NCI-H748 (cell line): ENCODE results near the gene TTN.

Experiments
- DNase-seq: peaks from one replicate; lab custom pipeline; 2025; ENCODE audit not compliant: unreplicated experiment; lab: John Stamatoyannopoulos, UW

Gene TTN

GRCh38 chr2:178506524-178506923 is 300.7 kb downstream of the TTN start:
- no peak for DNase-seq

- no peak for DNase-seq
Observed at GRCh38 chr2:178506101-178506500, 301.1 kb downstream of the TTN start.

DNA sequence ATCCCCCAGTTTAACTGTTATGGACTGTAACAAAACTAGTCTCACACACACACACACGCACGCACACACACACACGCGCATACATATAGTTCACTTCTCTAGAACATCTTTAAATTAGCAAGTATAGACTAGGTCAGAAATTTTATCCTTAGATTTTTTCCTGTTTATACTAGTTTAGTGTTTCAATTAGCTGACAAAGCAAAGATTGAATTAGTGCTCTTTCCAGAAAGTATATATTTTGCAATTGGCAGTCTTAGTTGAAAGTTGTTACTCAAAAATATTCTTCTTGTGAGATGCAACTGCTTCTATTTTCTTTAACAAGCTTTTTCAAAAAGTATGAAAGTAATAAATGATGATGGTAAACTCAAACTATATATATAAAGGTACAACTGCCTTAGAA is 304.5 kb downstream of the TTN start:
- no peak for DNase-seq

DNA sequence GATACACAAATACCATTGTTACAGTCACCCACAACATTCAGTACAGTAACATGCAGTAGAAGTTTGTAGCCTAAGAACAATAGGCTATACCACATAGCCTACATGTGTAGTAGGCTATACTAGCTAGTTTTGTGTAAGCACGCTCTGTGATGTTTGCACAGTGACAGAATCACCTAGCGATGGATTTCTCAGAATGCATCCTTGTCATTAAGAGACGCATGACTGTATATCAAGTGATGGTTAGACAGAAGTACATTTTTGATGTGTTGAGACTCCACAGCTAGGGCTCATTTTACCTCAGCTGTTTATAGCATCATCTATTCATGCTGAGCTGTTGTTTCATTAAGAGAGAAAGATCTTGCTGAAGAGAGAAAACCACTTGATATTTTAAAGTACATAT is 307.6 kb downstream of the TTN start:
- no peak for DNase-seq

DNA sequence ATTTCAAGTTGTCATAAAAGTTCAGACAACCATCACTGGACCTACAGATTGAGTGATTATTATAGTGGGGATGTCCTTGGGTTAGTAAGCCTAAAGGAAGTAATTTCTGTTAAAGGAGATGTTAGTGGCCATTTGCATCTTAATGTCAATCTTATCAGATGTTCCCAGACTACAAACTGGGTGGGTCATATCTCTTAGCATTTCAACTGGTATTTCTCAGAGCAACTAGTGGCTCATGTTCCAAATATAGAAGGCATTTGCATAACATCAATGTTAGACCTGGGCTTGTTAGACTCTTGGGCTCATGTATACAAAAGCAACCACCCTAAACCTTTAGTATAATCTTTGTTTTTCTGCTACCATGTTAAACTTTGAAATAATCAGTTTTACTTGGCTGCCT is 309.1 kb downstream of the TTN start:
- DNase-seq = no peak

GRCh38 chr2:178496049-178496448 is 311.2 kb downstream of the TTN start:
- no peak for DNase-seq

- no peak for DNase-seq
Observed at GRCh38 chr2:178491612-178492011, 315.6 kb downstream of the TTN start.

DNA sequence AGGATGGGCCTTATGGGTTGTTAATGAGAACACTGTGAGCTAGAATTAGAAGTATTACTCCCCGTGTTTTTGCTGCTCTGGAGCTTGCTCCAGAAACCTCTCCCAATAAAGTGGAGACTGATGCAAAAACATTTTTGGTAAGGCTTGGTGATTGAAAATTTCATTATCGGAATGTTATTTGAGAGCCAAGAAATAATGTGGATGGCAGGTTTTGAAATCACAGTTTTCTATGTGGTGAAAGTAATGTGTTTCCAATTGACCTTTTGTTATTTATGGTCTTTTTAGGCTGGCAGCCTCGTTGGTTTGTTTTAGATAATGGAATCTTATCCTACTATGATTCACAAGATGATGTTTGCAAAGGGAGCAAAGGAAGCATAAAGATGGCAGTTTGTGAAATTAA is 321.9 kb downstream of the TTN start:
- DNase-seq = no peak

DNA sequence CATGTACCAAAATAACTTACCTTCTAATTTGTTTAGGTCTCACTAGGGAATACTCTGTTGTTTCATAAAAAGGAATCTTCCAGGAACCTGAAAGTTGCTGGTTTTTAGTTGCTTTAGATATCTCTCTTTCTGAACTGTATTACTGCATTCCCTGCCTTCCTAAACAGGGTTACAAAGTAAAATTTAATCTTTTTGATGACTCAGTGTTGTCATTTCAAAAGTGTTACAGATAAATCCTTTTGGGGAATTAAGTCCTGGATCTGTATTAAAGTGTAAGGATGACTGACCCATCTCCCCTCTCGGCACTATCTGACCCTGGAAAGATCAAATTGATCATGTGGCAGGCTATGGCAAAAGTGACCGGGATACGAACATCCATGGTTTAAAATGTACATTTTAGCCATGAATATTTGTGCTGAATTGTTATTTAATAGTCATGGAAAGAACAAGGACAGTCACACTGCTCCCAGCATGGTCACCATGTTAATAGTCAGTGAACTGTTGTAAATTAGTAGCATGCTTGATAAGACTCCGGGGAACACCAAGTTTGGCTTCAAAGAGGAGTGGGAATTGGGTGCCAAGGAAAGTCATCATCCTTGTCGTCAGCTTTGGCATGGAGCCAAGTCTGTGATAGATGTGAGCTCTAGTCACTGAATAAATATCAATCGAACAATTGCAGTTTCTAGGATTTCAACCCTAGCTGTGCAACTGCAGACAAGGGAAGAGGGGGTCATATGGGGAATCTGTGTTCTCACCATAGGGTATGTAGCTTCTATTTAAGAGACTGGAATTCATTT is 322.8 kb downstream of the TTN start:
- DNase-seq = peak; percentile 86

DNA sequence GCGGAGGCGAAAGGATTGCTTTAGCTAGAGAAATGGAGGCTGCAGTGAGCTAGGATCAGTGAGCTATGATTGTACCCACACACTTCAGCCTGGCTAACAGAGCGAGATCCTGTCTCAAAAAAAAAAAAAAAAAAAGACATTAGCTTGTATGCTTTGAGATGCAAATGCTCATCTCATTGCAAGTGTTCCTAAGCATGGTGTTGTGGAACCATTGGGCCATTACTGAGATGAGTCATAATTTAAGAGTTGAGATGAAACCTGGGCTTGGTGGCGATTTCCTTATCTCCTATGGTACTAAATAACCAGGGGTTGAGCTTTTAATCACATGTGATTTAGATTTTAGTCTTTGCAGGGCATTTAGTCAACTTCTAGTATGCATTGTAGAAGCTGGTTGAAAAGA is 324.8 kb downstream of the TTN start:
- DNase-seq = no peak

GRCh38 chr2:178480227-178481181 is 326.7 kb downstream of the TTN start, which contains the start of gene PLEKHA3:
Gene PLEKHA3, plus strand, starts transcription at chr2:178480457. Its CDS starts 413 bp downstream, at chr2:178480870.
- peak; percentile 95 for DNase-seq

DNA sequence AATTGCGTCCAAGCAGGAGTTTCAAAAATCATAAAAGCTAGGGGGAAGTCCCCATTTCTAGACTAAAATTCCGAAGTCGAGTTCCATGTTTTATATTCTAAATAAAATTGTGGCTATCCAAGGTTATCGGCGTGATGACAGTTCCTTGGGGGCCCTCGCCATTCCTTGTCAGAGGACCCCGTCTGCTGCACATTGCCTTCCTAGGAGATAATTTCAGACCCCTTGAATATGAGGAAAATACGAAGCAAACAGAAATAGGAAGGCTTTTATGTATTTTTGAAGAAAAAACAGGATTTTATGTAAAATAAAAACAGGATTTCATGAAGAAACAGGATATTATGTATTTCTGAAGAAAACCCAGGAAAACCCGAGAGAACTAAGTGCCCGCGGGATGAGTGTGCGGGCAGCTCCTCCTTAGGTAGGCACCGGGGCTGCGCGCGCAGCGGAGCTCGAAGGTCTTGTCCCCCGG is 327.4 kb downstream of the TTN start:
- no peak for DNase-seq

- no peak for DNase-seq
Observed at GRCh38 chr2:178479275-178479616, 328.0 kb downstream of the TTN start.

GRCh38 chr2:178478439-178479274 is 328.6 kb downstream of the TTN start, which contains the start of gene FKBP7:
Gene FKBP7, minus strand, starts transcription at chr2:178478600. Its CDS starts 101 bp downstream, at chr2:178478499.
- peak; percentile 91 for DNase-seq

GRCh38 chr2:178478130-178478438 is 329.1 kb downstream of the TTN start:
- DNase-seq = peak; percentile 67

GRCh38 chr2:178477443-178478129 is 329.6 kb downstream of the TTN start:
- peak; percentile 18 for DNase-seq

GRCh38 chr2:178476477-178476876 is 330.7 kb downstream of the TTN start:
- DNase-seq = no peak
